GM18498 (cell line): Measurements from ENCODE around the gene KCNMB1.
"Not testable (repeated sequence)": the region's sequence is repeated elsewhere in the genome, so short reads cannot be mapped to it uniquely, and the experiment has no call there.

ENCODE experiments used
- ATAC-seq: cut with Tn5 transposase; IDR thresholded peaks from one replicate; pipeline ENCODE4 v1.9.1; 2021; ENCODE audit warnings: mild to moderate bottlenecking, moderate library complexity; ENCODE audit not compliant: unreplicated experiment

KCNMB1 gene

DNA sequence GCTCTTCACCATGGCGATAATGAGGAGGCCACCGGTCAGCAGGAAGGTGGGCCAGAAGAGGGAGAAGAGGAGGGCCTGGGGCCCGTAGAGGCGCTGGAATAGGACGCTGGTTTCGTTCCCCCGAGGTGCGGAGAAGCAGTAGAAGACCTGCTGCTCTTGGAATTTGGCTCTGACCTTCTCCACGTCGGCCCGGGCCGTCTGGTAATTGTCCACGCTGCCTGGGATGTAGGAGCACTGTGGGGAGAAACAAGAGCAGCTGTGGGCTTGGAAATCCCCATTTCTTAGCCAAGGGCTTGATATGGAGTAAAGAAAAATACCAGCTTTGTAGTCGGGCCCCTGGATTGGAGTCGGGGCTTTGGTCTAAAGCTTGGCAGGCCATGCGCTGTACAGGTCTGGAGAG is 10.4 kb downstream of the KCNMB1 start:
- no peak for ATAC-seq

DNA sequence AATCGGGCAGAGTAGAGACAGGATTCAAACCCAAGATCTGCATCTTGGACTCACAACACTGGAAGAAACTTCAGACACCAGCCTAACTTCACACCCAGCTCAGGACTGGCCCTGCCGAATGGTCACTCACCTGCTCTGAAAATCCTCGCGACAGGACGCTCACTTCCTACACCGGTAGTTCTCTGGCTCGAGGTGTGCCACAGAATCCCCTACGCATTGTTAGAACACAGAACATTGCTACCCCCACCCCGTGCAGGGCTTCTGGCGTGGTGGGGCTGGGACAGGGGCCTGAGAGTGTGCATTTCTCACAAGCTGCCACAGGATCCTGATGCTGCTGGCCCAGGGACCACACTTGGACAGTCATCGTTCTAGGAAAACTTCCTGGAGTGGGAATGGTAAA is 12.1 kb downstream of the KCNMB1 start:
- no peak for ATAC-seq

GRCh38 chr5:170376526-170376925 is 12.6 kb downstream of the KCNMB1 start:
- not testable (repeated sequence) for ATAC-seq

DNA sequence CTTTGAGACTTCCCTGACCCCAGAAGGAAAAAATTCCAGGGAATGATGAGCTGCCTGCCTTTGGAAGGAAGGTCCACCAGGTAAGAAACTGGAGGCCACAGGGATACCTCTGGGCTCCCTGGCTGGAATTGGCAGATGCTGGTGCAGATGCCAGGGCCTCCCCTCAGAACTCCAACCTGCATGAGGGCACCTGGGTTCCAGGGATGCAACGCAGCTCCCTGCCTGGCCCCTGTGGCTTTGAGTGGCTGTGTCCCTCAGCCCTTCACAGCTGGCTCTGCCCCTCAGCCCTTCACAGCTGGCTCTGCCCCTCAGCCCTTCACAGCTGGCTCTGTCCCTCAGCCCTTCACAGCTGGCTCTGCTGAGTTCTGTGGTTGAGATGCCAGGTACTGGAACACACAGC is 13.9 kb downstream of the KCNMB1 start:
- no peak for ATAC-seq

DNA sequence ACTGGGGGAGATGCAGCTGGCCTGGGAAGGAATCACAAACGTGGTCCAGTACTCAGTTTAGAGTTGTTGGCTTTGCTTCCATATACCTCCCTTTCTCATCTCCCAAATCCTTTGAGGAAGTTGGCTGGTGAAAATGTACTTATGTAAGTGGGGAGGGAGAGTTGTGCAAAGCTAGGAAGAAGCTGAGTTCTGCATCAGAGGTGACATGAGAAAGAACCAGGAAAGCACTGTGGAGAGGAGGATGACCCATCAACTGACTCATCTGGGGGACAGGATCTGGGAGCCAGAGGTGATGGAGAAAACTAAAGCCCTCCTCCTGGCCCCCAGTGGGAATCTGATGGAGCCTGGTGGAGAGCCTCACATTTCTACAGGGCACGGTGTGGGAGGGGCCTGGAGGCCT is 16.2 kb downstream of the KCNMB1 start:
- no peak for ATAC-seq

DNA sequence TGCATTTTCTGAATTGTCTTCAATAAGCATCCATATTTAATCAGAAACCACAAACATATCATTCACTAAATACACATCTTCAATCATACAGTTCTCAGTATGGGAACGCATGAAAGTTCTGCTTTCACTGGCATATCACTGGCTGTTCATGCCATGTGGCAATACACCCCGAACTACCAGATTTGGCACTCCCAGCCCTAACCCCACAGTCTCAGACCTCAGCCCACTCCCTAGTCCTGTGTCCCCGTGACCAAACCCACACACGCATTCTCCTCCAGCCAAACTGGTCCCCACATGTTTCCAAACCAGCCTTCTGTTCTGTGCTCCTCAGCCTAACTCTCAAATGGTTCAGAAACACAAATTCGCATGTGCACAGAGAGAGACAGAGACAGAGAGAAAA is 20.6 kb downstream of the KCNMB1 start:
- ATAC-seq: no peak

DNA sequence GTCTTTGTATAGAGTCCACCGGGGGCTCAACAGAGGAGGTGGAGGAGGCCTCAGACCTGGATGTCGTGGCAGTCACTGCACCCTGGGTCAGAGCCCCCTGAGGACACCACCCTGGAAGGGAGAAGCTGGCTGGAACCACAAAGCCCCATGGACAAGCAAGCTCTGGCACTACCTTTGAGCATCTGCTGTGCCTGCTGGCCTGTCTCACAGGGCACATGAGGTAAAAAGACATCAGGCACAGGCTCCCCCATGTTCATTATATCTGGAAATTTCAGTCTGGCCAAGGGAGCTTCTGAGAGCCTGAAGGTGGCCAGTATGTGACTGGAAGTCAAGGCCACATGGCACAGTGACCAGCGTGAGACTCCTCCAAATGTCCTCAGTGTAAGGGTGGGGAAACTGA is 22.9 kb downstream of the KCNMB1 start:
- no peak for ATAC-seq

DNA sequence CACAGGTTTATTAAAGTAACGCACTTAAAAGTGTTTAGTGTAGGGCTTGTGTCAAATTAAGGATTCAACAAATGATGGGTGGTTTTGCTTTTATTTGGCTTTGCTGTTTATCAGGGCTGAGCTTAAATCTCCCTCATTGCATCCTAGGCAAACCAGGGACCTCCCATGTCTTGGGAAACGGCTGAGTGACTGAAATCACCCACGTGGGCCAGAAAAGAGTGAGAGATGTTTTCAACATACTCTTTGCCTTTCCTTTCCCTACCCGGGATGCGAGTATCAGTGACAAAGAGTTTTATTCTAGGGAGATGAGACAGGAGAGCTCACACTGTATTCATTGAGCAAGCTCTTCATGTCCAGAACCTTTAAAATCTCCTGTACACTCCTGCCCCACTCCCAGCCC is 23.3 kb downstream of the KCNMB1 start:
- ATAC-seq: no peak

DNA sequence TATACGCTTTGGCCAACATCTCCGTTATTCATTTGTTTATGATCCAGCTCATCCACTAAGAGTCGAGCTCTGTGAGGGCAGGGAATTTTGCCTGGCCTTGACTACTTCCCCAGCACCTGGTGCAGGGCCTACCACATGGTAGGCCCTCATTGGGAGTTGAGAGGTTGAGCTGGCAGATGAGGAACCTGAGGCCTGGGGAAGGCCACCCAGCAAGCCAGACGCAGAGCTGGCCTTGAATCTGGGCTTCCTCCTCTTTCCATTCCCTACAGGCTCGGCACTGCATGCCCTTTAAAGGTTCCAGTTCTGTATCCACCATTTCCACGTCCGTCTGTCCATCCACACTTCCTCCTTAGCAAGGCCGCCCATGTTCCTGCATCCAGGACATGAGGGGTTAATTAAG is 24.2 kb downstream of the KCNMB1 start:
- ATAC-seq: no peak

DNA sequence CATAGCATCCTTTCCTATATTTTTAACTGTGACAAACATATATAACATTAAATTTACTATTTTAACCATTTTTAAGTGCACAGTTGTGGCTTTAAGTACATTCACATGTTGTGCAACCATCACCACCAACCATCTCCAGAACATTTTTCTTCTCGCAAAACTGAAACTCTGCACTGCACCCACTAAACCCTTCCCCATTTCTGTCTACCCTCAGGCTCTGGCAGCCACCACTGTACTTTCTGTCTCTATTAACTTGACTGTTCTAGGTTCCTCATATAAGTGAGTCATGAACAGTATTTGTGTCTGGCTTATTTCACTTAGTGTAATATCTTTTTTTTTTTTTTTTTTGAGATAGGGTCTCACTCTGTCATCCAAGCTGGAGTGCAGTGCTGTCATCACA is 25.5 kb downstream of the KCNMB1 start:
- ATAC-seq: no peak

GRCh38 chr5:170362656-170363055 is 26.5 kb downstream of the KCNMB1 start:
- no peak for ATAC-seq

DNA sequence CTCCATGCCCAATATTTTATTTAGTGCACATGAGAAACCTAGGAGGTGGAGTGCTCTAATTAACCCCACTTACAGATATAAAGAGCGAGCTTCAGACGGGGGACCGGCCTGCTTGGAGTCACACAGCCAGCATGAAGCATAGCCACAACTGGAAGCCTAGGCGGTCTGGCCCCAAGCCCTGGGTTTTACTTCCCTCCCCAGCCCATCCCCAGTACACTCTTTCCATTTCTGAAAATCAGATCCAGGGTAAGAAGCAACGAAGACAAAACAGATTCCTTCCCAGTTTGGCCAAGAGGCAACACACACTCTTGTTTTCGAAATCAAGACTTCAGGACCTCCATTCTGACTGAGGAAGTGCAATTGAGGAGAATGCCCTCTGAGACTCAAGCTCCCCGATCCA is 27.1 kb downstream of the KCNMB1 start:
- ATAC-seq: no peak

- ATAC-seq: no peak
Measured at GRCh38 chr5:170361616-170362015, 27.6 kb downstream of the KCNMB1 start.

GRCh38 chr5:170361116-170361515 is 28.1 kb downstream of the KCNMB1 start:
- ATAC-seq: no peak

- ATAC-seq: no peak
Measured at GRCh38 chr5:170360709-170361108, 28.5 kb downstream of the KCNMB1 start.

GRCh38 chr5:170357955-170358444 is 31.2 kb downstream of the KCNMB1 start:
- ATAC-seq: no peak

DNA sequence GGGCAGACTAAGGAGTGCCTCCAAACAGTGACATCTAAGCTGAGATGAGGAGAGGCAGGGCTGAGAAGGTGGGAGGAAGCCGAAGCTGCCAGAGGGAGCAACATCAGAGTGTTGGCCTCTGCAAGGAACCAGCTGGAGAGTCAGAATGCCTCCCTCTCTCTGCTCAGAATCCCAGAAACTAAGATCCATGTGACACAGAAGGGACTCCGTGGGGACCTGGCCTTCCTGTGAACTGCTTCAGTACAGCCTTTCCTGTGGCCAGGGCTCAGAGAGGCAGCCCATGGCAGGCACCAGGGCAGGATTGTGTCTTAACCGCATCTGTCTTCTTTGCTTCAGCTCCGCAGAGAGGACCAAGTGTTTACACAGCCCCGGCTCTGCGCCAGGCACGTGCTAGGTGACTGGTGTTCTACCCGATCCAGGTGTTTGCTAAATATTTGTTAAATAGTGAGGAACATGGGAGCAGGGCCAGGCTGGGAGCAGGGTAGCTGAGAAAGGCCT is 33.5 kb downstream of the KCNMB1 start:
- ATAC-seq: no peak

GRCh38 chr5:170353961-170354360 is 35.2 kb downstream of the KCNMB1 start:
- ATAC-seq: no peak

DNA sequence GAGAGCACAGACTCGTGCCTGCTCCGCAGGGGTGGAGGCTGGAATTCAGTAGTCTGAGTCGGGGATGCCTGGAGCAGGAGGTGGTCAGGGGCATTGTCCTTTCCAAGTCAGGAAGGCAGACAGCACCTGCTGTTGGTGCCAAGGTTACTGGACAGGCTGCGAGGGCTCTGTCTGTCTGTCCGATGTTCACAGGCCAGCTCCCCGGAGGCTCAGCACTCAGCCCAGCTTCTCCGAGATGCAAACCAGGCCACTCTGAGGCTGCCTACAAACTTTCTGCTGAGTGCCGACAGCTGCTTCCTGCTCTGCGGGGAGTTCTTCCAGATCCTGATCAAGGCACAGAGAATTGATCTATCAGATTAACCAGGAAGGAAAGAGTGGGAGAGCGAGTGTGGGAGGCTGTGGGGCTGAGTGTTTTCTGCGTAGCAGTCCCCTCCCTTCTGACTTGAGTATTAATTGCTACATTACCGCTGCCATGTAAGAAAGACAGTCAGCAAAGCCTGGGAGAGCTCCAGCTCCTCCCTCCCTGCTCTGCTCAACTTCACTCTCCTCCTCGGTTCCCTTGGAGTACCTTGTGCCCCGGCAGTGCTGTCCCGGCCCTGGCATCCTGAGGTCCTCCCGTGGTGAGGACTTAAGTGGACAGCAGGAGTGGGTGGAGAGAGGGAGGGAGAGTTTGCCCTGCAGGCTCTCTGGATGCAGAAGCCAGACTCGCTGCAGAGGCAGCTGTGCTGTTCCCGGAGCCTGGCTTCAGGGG is 36.0 kb downstream of the KCNMB1 start:
- ATAC-seq: no peak

DNA sequence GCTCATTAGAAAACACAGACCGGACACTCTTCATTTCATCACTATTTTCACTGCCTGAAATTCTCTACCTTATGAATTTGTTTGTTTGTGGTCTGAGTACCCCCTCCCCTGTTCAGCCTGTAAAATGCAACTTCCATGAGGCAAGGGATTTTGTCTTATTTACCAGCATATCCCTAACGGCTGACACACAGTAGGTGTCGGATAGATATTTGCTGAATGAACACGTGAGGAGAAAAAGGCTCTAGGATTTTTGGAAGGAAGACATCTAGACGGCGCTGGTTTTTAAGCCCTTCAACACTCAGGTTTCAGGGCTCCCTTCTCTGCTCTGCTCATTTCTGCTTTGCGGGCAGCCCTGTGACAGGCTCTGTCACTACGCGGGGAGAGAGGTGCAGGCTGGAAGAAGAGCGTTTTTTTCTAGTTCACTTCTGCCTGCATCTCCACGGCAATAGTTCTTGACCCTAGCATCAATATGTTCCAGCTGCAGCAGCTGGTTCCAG is 41.0 kb downstream of the KCNMB1 start:
- ATAC-seq: no peak

DNA sequence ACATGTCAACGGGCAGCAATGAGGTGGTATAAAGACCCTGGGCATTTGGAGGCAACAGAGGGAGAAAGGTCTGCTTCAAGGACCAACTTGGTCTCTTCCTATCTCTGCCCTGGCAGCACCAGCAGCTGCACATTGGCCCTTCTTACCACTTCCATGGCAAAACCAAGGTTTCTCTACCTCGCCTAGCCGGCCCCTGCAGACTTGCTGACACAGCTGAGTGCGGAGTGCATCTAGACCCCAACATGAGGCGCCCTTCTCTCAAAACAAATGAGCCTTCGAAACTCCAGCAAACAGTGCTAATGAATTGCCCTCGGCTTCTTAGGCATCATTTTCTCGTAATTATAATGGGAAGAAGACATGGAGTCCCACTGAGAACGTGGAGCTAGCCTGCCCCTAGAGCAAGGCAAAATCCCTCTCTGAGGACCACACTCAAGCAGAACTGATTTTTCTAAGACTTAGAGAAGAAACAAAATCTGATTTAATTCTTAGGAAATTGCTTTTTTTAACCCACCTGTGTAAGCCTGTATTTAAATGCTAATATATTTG is 42.1 kb downstream of the KCNMB1 start:
- no peak for ATAC-seq

- no peak for ATAC-seq
Measured at GRCh38 chr5:170345971-170346370, 43.2 kb downstream of the KCNMB1 start.
